Gastroesophageal sphincter (tissue), 4 donors: ENCODE measurements around the gene HEMGN. TPM values are rescaled to one million over a fixed set of nuclear protein-coding genes. Genes with fewer than 3 reads are reported as not detected.
"Not testable (repeated sequence)": the region's sequence is repeated elsewhere in the genome, so short reads cannot be mapped to it uniquely, and the experiment has no call there.

ENCODE experiments used
- ATAC-seq: fragments of 150-250 bp; one replicate; pipeline ENCODE4 v1.9.1; 2016; ENCODE audit warnings: mild to moderate bottlenecking, moderate library complexity
- H3K27ac ChIP-seq, 4 donors: fragments of 200-600 bp; sonication (generic) in 3 of 4; 1 replicate in 3 of 4; 2 replicates in 1 of 4; pipeline ENCODE4 v1.5.1; 2016 to 2019
- H3K27me3 ChIP-seq: fragments of 200-600 bp; sonication (generic); one replicate; pipeline ENCODE4 v1.5.1; 2019
- H3K36me3 ChIP-seq, 2 donors: fragments of 200-600 bp; sonication (generic); one replicate each; pipeline ENCODE4 v1.5.1; 2019; ENCODE audit warnings: control low read depth in 1 of 2
- H3K4me1 ChIP-seq, 3 donors: fragments of 200-600 bp; sonication (generic); 1 replicate in 2 of 3; 2 replicates in 1 of 3; pipeline ENCODE4 v1.5.1; 2016 to 2019; ENCODE audit warnings: control low read depth in 2 of 3
- H3K4me3 ChIP-seq, 2 donors: fragments of 200-600 bp; sonication (generic); one replicate each; pipeline ENCODE4 v1.5.1; 2019; ENCODE audit warnings: mild to moderate bottlenecking in 1 of 2, moderate library complexity in 1 of 2
- H3K9me3 ChIP-seq, 3 donors: fragments of 200-600 bp; sonication (generic); one replicate each; pipeline ENCODE4 v1.5.1; 2017 to 2019; ENCODE audit warnings: control low read depth in 2 of 3
- EP300 ChIP-seq: sonication (generic); formaldehyde crosslinking; IDR thresholded peaks from one replicate; pipeline ENCODE4 v1.6.1; 2017; ENCODE audit warnings: antibody characterized with exemption, mild to moderate bottlenecking
- POLR2A ChIP-seq, 2 donors: fragments of 450-650 bp; IDR thresholded peaks; one replicate each; pipeline ENCODE4 v1.6.1; 2017; ENCODE audit warnings: antibody characterized with exemption in 2 of 2, mild to moderate bottlenecking in 2 of 2, moderate library complexity in 1 of 2
- POLR2AphosphoS5 ChIP-seq: sonication (generic); formaldehyde crosslinking; IDR thresholded peaks from one replicate; pipeline ENCODE4 v1.6.1; 2017; ENCODE audit warnings: antibody characterized with exemption
- WGBS, 2 donors: methylation state at CpG; one replicate each; pipeline ENCODE4 v1.1.5; 2018; ENCODE audit warnings: low coverage in 1 of 2; 5-methylcytosine and 5-hydroxymethylcytosine counted together
- total RNA-seq, 4 donors: library from RNA; depleted of rRNA; stranded (reverse); fragments of >200 nt; gene quantifications; one replicate each; pipeline ENCODE4 v1.1.0, GENCODE V29; 2016
- TF ChIP-seq, protein P1 (sequence below), 4 experiments: fragments of 200-600 bp in 2 of 4; fragments of 450-650 bp in 2 of 4; sonication (generic) in 1 of 4; IDR thresholded peaks; one replicate each; pipeline ENCODE4 v1.5.1; 2017 to 2019; ENCODE audit warnings: antibody characterized with exemption in 4 of 4, mild to moderate bottlenecking in 2 of 4, moderate library complexity in 2 of 4

HEMGN gene
- total RNA-seq, 4 donors from 2014 or later: not detected

GRCh38 chr9:97956331-97956730, 18.4 kb upstream of the HEMGN start:
- Histone ChIP-seq H3K9me3 (no peaks in the 10 kb centered on the region), H3K4me1 (no peaks in the 10 kb centered on the region), H3K4me3 (no peak overlapping the region), H3K36me3 (no peaks in the 10 kb centered on the region), H3K27ac (no peak overlapping the region), H3K27me3 (peaks cover 14% of the 10 kb centered on the region)
- TF ChIP-seq POLR2A (IDR thresholded peaks at IDR 0.05): no peak
- TF ChIP-seq EP300: no peak
- no peak for TF ChIP-seq POLR2AphosphoS5
- TF ChIP-seq, protein P1, sequence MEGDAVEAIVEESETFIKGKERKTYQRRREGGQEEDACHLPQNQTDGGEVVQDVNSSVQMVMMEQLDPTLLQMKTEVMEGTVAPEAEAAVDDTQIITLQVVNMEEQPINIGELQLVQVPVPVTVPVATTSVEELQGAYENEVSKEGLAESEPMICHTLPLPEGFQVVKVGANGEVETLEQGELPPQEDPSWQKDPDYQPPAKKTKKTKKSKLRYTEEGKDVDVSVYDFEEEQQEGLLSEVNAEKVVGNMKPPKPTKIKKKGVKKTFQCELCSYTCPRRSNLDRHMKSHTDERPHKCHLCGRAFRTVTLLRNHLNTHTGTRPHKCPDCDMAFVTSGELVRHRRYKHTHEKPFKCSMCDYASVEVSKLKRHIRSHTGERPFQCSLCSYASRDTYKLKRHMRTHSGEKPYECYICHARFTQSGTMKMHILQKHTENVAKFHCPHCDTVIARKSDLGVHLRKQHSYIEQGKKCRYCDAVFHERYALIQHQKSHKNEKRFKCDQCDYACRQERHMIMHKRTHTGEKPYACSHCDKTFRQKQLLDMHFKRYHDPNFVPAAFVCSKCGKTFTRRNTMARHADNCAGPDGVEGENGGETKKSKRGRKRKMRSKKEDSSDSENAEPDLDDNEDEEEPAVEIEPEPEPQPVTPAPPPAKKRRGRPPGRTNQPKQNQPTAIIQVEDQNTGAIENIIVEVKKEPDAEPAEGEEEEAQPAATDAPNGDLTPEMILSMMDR (IDR thresholded peaks at IDR 0.05): no peak
- no peak for ATAC-seq

- no peak for ATAC-seq
- peaks cover 0 to 8% (median 0%) of the 10 kb centered on the region in 3 donors for H3K9me3 ChIP-seq
Measured at GRCh38 chr9:97954550-97954989, 16.6 kb upstream of the HEMGN start.

GRCh38 chr9:97950873-97951272, 12.9 kb upstream of the HEMGN start:
- H3K27me3 ChIP-seq: peaks cover 28% of the 10 kb centered on the region
- not testable (repeated sequence) for H3K9me3 ChIP-seq, H3K36me3 ChIP-seq, H3K4me3 ChIP-seq, H3K4me1 ChIP-seq, ATAC-seq, H3K27ac ChIP-seq
- WGBS, 2 donors: no CpG with 5 or more reads among the region's 5 CpGs

More at GRCh38 chr9:97954550-97954989, 16.6 kb upstream of the HEMGN start:
- Histone ChIP-seq H3K4me3 (no peak overlapping the region), H3K27me3 (peaks cover 28% of the 10 kb centered on the region), H3K4me1 (no peaks in the 10 kb centered on the region), H3K36me3 (no peaks in the 10 kb centered on the region), H3K27ac (no peak overlapping the region)
- TF ChIP-seq, protein P1 (IDR thresholded peaks at IDR 0.05): peak in 1 of 4 experiments; percentile 30
- TF ChIP-seq POLR2AphosphoS5 (no peak), POLR2A (IDR thresholded peaks at IDR 0.05) (no peak)

GRCh38 chr9:97947094-97947493, 9.1 kb upstream of the HEMGN start:
- not testable (repeated sequence) for H3K9me3 ChIP-seq, ATAC-seq, H3K36me3 ChIP-seq, H3K4me1 ChIP-seq, H3K27ac ChIP-seq, H3K4me3 ChIP-seq
- 67% methylated on average over 1 of the region's 2 CpGs; no CpG with 5 or more reads in 1 of the 2 donors for WGBS, 2 donors
- peaks cover 20% of the 10 kb centered on the region for H3K27me3 ChIP-seq

- not testable (repeated sequence) for H3K9me3 ChIP-seq, H3K4me1 ChIP-seq, ATAC-seq, H3K27me3 ChIP-seq, H3K27ac ChIP-seq, H3K4me3 ChIP-seq, H3K36me3 ChIP-seq
- 66 to 94% methylated on average over 2 of the region's 2 CpGs for WGBS, 2 donors
Measured at GRCh38 chr9:97945470-97945869, 7.5 kb upstream of the HEMGN start.

DNA sequence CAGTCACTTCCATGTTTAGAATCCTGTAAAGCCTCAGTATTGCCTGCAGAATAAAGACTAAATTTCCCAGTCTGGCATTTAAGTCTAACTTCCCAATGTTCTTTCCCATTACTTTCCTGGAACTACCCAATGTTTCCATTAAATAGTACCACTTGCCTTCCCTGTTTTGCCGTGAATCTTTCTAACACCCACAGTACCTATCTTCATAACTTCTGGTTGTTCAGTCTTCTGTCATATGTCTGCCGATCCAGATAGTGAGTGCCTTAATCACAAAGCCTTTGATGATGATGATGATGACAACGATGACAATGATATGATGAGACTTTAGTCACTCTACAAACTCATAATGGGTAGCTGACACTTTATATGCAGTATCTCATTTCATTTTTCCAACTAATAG, 6.6 kb upstream of the HEMGN start:
- Histone ChIP-seq H3K9me3 (no peaks in the 10 kb centered on the region), H3K27me3 (peaks cover 3% of the 10 kb centered on the region), H3K27ac (no peak overlapping the region), H3K4me1 (no peaks in the 10 kb centered on the region), H3K36me3 (no peaks in the 10 kb centered on the region), H3K4me3 (no peak overlapping the region)
- ATAC-seq: no peak
- no peak for TF ChIP-seq EP300
- no peak for TF ChIP-seq POLR2AphosphoS5
- TF ChIP-seq POLR2A (IDR thresholded peaks at IDR 0.05): no peak
- 71 to 76% methylated on average over 3 of the region's 3 CpGs for WGBS, 2 donors

DNA sequence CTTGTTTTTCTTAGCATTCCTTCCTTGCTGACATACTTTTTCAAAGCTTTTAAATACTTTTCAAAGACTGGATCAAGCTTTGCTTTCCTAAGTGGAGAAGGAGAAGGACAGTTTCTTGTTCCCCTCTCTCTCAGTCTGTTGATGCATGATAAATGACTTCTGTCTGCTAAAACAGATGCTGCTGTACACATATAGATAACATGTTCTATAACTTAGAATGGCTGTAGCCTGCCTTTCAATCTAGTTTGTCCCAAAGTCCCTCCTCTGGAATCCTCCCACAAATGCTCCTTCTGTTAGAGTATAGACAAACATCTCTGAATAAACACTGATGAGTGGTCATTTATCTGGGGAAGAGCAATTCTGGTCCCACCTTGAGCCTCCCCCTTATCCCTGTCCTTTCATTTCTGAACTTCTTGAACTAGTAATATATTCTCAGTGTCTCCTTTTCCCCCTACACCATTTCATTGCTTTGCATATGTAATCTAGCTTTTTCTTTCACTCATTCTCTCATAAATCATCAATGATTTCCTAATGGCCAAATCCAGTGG, 5.4 kb upstream of the HEMGN start:
- no peaks in the 10 kb centered on the region for H3K36me3 ChIP-seq
- H3K27me3 ChIP-seq: peaks cover 7% of the 10 kb centered on the region
- no peaks in the 10 kb centered on the region for H3K4me1 ChIP-seq
- H3K4me3 ChIP-seq: no peak overlapping the region
- no peak for ATAC-seq
- no peaks in the 10 kb centered on the region for H3K9me3 ChIP-seq
- TF ChIP-seq EP300 (no peak), POLR2AphosphoS5 (no peak), POLR2A (IDR thresholded peaks at IDR 0.05) (no peak)
- TF ChIP-seq, protein P1 (IDR thresholded peaks at IDR 0.05): no peak
- H3K27ac ChIP-seq: no peak overlapping the region
